Measurements from ENCODE around the gene ANKRD11.

ANKRD11 gene

GRCh38 chr16:89317101-89317671 lies 173.2 kb downstream of the ANKRD11 start:
- peak overlapping the region; percentile 76 for H4K8ac ChIP-seq (ENCODE audit: low read length)
- peak overlapping the region; percentile 5 to 84 for H3K4ac ChIP-seq (ENCODE audit: low read depth in 1 of 2, low read length in 2 of 2)
- H2BK15ac ChIP-seq (ENCODE audit: low read depth, poor library complexity, severe bottlenecking): peak overlapping the region; percentile 60
- no peak overlapping the region for H3K4me2 ChIP-seq (ENCODE audit: low read length, poor library complexity, severe bottlenecking)
- H2BK12ac ChIP-seq (ENCODE audit: low read length in 2 of 2): peak overlapping the region; percentile 54 to 90
- peaks cover 74% of the 10 kb centered on the region for H3K4me1 ChIP-seq (ENCODE audit: control insufficient read depth, insufficient read depth, low read depth, low read length)
- WGBS: 96% methylated on average over 9 of the region's 12 CpGs
- H2BK5ac ChIP-seq (ENCODE audit: low read depth, low read length, poor library complexity, severe bottlenecking): no peak overlapping the region
- H3K9ac ChIP-seq (ENCODE audit: low read length): no peak overlapping the region
- no peak overlapping the region for H3K4me3 ChIP-seq (ENCODE audit: insufficient read depth in 1 of 2, low read depth in 1 of 2, low read length in 2 of 2)
- H3K79me1 ChIP-seq (replicated peaks; ENCODE audit: low read length, poor library complexity, severe bottlenecking): peaks cover 13% of the 10 kb centered on the region
- no peaks in the 10 kb centered on the region for H3K9me3 ChIP-seq (ENCODE audit: control insufficient read depth, low read length)
- peak overlapping the region; percentile 77 for H3K27ac ChIP-seq (ENCODE audit: low read length, poor library complexity, severe bottlenecking)
- H4K91ac ChIP-seq (ENCODE audit: low read length): peak overlapping the region; percentile 91
- H2AK5ac ChIP-seq (ENCODE audit: low read length, severe bottlenecking): peak overlapping the region; percentile 40
- H3K18ac ChIP-seq (ENCODE audit: low read depth in 1 of 2, low read length in 2 of 2): peak overlapping the region; percentile 38 to 75
- peak overlapping the region in 1 of 2 experiments; percentile 94 for H3K14ac ChIP-seq (ENCODE audit: low read length in 2 of 2)
- DNase-seq: no peak
- peak overlapping the region; percentile 50 for H2BK120ac ChIP-seq (ENCODE audit: low read depth, low read length)
- H2AFZ ChIP-seq (ENCODE audit: low read depth, low read length): no peak overlapping the region
- H3K23ac ChIP-seq (ENCODE audit: low read length in 2 of 2): peak overlapping the region in 1 of 2 experiments; percentile 1
- peaks cover 29 to 31% of the 10 kb centered on the region in 2 experiments for H3K36me3 ChIP-seq (ENCODE audit: control insufficient read depth in 1 of 2, insufficient read depth in 2 of 2, low read depth in 1 of 2, low read length in 2 of 2)
- H3K27me3 ChIP-seq (ENCODE audit: control insufficient read depth in 1 of 2, insufficient read depth in 1 of 2, low read length in 2 of 2): no peaks in the 10 kb centered on the region

GRCh38 chr16:89316701-89317100 lies 173.7 kb downstream of the ANKRD11 start:
- Histone ChIP-seq H2AFZ (ENCODE audit: low read depth, low read length) (no peak overlapping the region), H3K27me3 (ENCODE audit: control insufficient read depth in 1 of 2, insufficient read depth in 1 of 2, low read length in 2 of 2) (no peaks in the 10 kb centered on the region), H3K9me3 (ENCODE audit: control insufficient read depth, low read length) (no peaks in the 10 kb centered on the region), H3K14ac (ENCODE audit: low read length in 2 of 2) (peak overlapping the region in 1 of 2 experiments; percentile 94), H3K18ac (ENCODE audit: low read depth in 1 of 2, low read length in 2 of 2) (peak overlapping the region; percentile 38 to 75), H3K9ac (ENCODE audit: low read length) (no peak overlapping the region), H2BK5ac (ENCODE audit: low read depth, low read length, poor library complexity, severe bottlenecking) (no peak overlapping the region), H3K27ac (ENCODE audit: low read length, poor library complexity, severe bottlenecking) (peak overlapping the region; percentile 77), H3K36me3 (ENCODE audit: control insufficient read depth in 1 of 2, insufficient read depth in 2 of 2, low read depth in 1 of 2, low read length in 2 of 2) (peaks cover 34 to 36% of the 10 kb centered on the region in 2 experiments), H3K4ac (ENCODE audit: low read depth in 1 of 2, low read length in 2 of 2) (peak overlapping the region in 1 of 2 experiments; percentile 37), H3K4me3 (ENCODE audit: insufficient read depth in 1 of 2, low read depth in 1 of 2, low read length in 2 of 2) (no peak overlapping the region), H3K4me1 (ENCODE audit: control insufficient read depth, insufficient read depth, low read depth, low read length) (peaks cover 73% of the 10 kb centered on the region), H3K4me2 (ENCODE audit: low read length, poor library complexity, severe bottlenecking) (no peak overlapping the region), H2BK15ac (ENCODE audit: low read depth, poor library complexity, severe bottlenecking) (no peak overlapping the region), H2AK5ac (ENCODE audit: low read length, severe bottlenecking) (peak overlapping the region; percentile 37), H3K23ac (ENCODE audit: low read length in 2 of 2) (peak overlapping the region in 1 of 2 experiments; percentile 25), H2BK12ac (ENCODE audit: low read length in 2 of 2) (peak overlapping the region in 1 of 2 experiments; percentile 90), H4K8ac (ENCODE audit: low read length) (peak overlapping the region; percentile 33), H2BK120ac (ENCODE audit: low read depth, low read length) (peak overlapping the region; percentile 50), H4K91ac (ENCODE audit: low read length) (peak overlapping the region; percentile 74), H3K79me1 (replicated peaks; ENCODE audit: low read length, poor library complexity, severe bottlenecking) (peaks cover 15% of the 10 kb centered on the region)
- no peak for DNase-seq
- WGBS: 92% methylated on average over 14 of the region's 14 CpGs

GRCh38 chr16:89315791-89316581 lies 174.4 kb downstream of the ANKRD11 start:
- no peak overlapping the region for H2BK120ac ChIP-seq (ENCODE audit: low read depth, low read length)
- H3K4ac ChIP-seq (ENCODE audit: low read depth in 1 of 2, low read length in 2 of 2): peak overlapping the region; percentile 5 to 57
- H2AK5ac ChIP-seq (ENCODE audit: low read length, severe bottlenecking): peak overlapping the region; percentile 12
- H3K18ac ChIP-seq (ENCODE audit: low read depth in 1 of 2, low read length in 2 of 2): peak overlapping the region; percentile 38 to 83
- H4K91ac ChIP-seq (ENCODE audit: low read length): peak overlapping the region; percentile 61
- H3K4me1 ChIP-seq (ENCODE audit: control insufficient read depth, insufficient read depth, low read depth, low read length): peaks cover 67% of the 10 kb centered on the region
- H3K4me3 ChIP-seq (ENCODE audit: insufficient read depth in 1 of 2, low read depth in 1 of 2, low read length in 2 of 2): no peak overlapping the region
- peak; percentile 86 for DNase-seq
- peak overlapping the region in 1 of 2 experiments; percentile 19 for H3K23ac ChIP-seq (ENCODE audit: low read length in 2 of 2)
- peak overlapping the region in 1 of 2 experiments; percentile 19 for H3K14ac ChIP-seq (ENCODE audit: low read length in 2 of 2)
- peak overlapping the region; percentile 4 to 37 for H2BK12ac ChIP-seq (ENCODE audit: low read length in 2 of 2)
- no peaks in the 10 kb centered on the region for H3K9me3 ChIP-seq (ENCODE audit: control insufficient read depth, low read length)
- peak overlapping the region; percentile 77 for H3K27ac ChIP-seq (ENCODE audit: low read length, poor library complexity, severe bottlenecking)
- H3K9ac ChIP-seq (ENCODE audit: low read length): no peak overlapping the region
- H3K79me1 ChIP-seq (replicated peaks; ENCODE audit: low read length, poor library complexity, severe bottlenecking): peaks cover 15% of the 10 kb centered on the region
- H3K4me2 ChIP-seq (ENCODE audit: low read length, poor library complexity, severe bottlenecking): no peak overlapping the region
- H2AFZ ChIP-seq (ENCODE audit: low read depth, low read length): no peak overlapping the region
- peak overlapping the region; percentile 57 for H2BK5ac ChIP-seq (ENCODE audit: low read depth, low read length, poor library complexity, severe bottlenecking)
- H2BK15ac ChIP-seq (ENCODE audit: low read depth, poor library complexity, severe bottlenecking): peak overlapping the region; percentile 44
- WGBS: 27% methylated on average over 20 of the region's 20 CpGs
- H4K8ac ChIP-seq (ENCODE audit: low read length): peak overlapping the region; percentile 0
- peaks cover 36 to 41% of the 10 kb centered on the region in 2 experiments for H3K36me3 ChIP-seq (ENCODE audit: control insufficient read depth in 1 of 2, insufficient read depth in 2 of 2, low read depth in 1 of 2, low read length in 2 of 2)
- H3K27me3 ChIP-seq (ENCODE audit: control insufficient read depth in 1 of 2, insufficient read depth in 1 of 2, low read length in 2 of 2): no peaks in the 10 kb centered on the region

- Histone ChIP-seq H2BK12ac (ENCODE audit: low read length in 2 of 2) (peak overlapping the region in 1 of 2 experiments; percentile 37), H3K27ac (ENCODE audit: low read length, poor library complexity, severe bottlenecking) (peak overlapping the region; percentile 77), H2BK120ac (ENCODE audit: low read depth, low read length) (no peak overlapping the region), H3K4me3 (ENCODE audit: insufficient read depth in 1 of 2, low read depth in 1 of 2, low read length in 2 of 2) (no peak overlapping the region), H2AK5ac (ENCODE audit: low read length, severe bottlenecking) (no peak overlapping the region), H3K14ac (ENCODE audit: low read length in 2 of 2) (no peak overlapping the region), H3K27me3 (ENCODE audit: control insufficient read depth in 1 of 2, insufficient read depth in 1 of 2, low read length in 2 of 2) (no peaks in the 10 kb centered on the region), H2AFZ (ENCODE audit: low read depth, low read length) (no peak overlapping the region), H4K8ac (ENCODE audit: low read length) (no peak overlapping the region), H2BK15ac (ENCODE audit: low read depth, poor library complexity, severe bottlenecking) (no peak overlapping the region), H3K4me2 (ENCODE audit: low read length, poor library complexity, severe bottlenecking) (no peak overlapping the region), H2BK5ac (ENCODE audit: low read depth, low read length, poor library complexity, severe bottlenecking) (no peak overlapping the region), H3K9me3 (ENCODE audit: control insufficient read depth, low read length) (no peaks in the 10 kb centered on the region), H4K91ac (ENCODE audit: low read length) (peak overlapping the region; percentile 61), H3K36me3 (ENCODE audit: control insufficient read depth in 1 of 2, insufficient read depth in 2 of 2, low read depth in 1 of 2, low read length in 2 of 2) (peaks cover 36 to 47% of the 10 kb centered on the region in 2 experiments), H3K9ac (ENCODE audit: low read length) (no peak overlapping the region), H3K4ac (ENCODE audit: low read depth in 1 of 2, low read length in 2 of 2) (no peak overlapping the region), H3K79me1 (replicated peaks; ENCODE audit: low read length, poor library complexity, severe bottlenecking) (peaks cover 17% of the 10 kb centered on the region), H3K18ac (ENCODE audit: low read depth in 1 of 2, low read length in 2 of 2) (peak overlapping the region in 1 of 2 experiments; percentile 38), H3K4me1 (ENCODE audit: control insufficient read depth, insufficient read depth, low read depth, low read length) (peaks cover 60% of the 10 kb centered on the region), H3K23ac (ENCODE audit: low read length in 2 of 2) (no peak overlapping the region)
- DNase-seq: no peak
- WGBS: 97% methylated on average over 19 of the region's 19 CpGs
Measured at GRCh38 chr16:89315271-89315670, 175.1 kb downstream of the ANKRD11 start.

Data from mesenchymal stem cell (in vitro differentiated cells and primary cell).